ENCODE results near the gene GATA5. TPM values are rescaled to one million over a fixed set of nuclear protein-coding genes. Genes with fewer than 3 reads are reported as not detected.

GATA5 gene
- total and polyA plus RNA-seq, 4 donors, result 0.49 to 15.2 (median 1.3) TPM

DNA sequence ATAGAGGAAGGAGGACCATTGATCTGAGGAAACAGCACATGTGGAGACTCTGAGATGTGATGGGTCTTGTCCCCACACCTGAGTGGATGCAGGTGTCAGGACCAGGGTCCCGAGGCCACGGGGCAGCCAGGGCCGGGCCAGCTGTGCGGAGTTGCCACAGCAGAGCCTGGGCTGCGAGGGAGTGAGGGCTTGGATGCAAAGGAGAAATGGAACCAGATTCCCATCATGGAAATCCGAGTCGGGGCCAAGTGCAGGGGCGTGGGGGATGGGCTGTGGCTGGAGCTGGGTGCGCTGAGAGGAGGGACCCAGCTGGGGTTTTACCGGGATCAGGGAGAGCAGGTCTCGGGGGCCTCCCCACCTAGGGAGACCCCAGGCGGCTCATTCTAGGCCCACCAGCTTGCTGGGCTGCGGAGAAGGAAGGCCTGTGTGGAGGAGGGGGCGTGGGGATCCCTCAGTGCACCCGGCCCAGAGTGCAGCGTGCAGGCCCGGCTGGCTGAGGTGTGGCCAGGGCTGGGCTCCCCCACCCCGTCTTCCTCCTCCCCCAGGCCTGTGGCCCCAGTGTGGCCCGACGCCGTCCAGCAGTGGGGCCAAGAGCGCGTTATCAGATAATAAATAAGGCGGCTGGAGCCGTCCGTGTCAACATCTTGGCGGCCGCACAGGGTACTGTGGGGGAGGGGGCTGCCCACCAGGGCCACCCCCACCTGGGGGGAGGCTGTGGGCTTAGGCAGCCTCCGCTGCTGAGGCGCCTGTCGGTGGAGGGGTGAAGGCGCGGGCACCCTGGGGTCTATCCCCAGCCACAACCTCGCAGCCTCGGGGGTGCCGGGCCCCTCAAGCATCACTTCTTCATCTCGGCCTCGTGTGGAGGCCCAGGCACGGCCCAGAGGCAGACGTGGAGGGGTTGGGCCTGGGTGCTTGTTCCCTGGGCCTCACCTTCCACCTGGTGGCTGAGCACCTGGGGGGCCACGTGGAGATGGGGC lies 17.2 kb downstream of the GATA5 start:
- Histone ChIP-seq H3K27me3 (ENCODE audit: control insufficient read depth in 3 of 3, insufficient read depth in 3 of 3, low read length in 2 of 3) (peaks cover 0 to 3% (median 0%) of the 10 kb centered on the region in 3 donors), H3K9me3 (ENCODE audit: control insufficient read depth in 4 of 4, insufficient read depth in 3 of 4, low read length in 3 of 4) (no peaks in the 10 kb centered on the region), H3K9ac (ENCODE audit: insufficient read depth in 1 of 2, low read length in 2 of 2) (no peak overlapping the region), H3K4me3 (no peak overlapping the region), H3K4me1 (ENCODE audit: control insufficient read depth in 5 of 5, insufficient read depth in 5 of 5, low read length in 5 of 5) (peaks cover 0 to 74% (median 30%) of the 10 kb centered on the region in 5 donors), H3K36me3 (ENCODE audit: control insufficient read depth in 4 of 4, insufficient read depth in 4 of 4, low read length in 4 of 4) (peaks cover 0 to 8% (median 1%) of the 10 kb centered on the region in 4 donors), H3K27ac (ENCODE audit: low read depth in 1 of 2, low read length in 1 of 2) (no peak overlapping the region)
- TF ChIP-seq, protein P1, sequence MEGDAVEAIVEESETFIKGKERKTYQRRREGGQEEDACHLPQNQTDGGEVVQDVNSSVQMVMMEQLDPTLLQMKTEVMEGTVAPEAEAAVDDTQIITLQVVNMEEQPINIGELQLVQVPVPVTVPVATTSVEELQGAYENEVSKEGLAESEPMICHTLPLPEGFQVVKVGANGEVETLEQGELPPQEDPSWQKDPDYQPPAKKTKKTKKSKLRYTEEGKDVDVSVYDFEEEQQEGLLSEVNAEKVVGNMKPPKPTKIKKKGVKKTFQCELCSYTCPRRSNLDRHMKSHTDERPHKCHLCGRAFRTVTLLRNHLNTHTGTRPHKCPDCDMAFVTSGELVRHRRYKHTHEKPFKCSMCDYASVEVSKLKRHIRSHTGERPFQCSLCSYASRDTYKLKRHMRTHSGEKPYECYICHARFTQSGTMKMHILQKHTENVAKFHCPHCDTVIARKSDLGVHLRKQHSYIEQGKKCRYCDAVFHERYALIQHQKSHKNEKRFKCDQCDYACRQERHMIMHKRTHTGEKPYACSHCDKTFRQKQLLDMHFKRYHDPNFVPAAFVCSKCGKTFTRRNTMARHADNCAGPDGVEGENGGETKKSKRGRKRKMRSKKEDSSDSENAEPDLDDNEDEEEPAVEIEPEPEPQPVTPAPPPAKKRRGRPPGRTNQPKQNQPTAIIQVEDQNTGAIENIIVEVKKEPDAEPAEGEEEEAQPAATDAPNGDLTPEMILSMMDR (IDR thresholded peaks at IDR 0.05; ENCODE audit: control extremely low read depth, extremely low read depth), result no peak
- DNase-seq (peak; percentile 88 to 94 (median 90)), ATAC-seq (ENCODE audit: insufficient read depth, low FRiP score) (no peak)
- WGBS, 2 donors, result 35 to 54% methylated on average over 40 to 41 of the region's 41 CpGs

DNA sequence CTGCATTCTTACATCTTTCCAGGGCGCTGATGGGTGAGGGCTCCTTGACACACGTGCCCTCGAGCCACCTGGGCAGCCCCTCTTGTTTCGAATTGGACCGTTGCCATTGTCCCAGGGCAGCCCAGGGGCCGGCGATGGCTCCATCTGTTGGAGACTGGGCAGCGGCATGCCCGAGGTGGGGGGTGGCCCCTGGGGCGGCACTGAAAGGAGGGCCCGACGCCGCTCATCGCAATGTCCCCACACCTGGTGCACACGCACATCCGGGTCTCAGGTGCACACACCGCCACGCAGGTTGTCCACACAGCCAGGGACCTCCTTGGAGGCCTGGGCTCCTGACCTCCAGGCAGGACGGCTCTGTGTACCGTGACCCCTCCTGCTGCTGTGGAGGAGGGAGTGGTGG lies 18.0 kb downstream of the GATA5 start:
- DNase-seq, result no peak
- no peak overlapping the region for H3K4me3 ChIP-seq
- ATAC-seq (ENCODE audit: insufficient read depth, low FRiP score), result no peak
- 76 to 81% methylated on average over 20 of the region's 20 CpGs for WGBS, 2 donors
- TF ChIP-seq, protein P1 (IDR thresholded peaks at IDR 0.05; ENCODE audit: control extremely low read depth, extremely low read depth), result no peak
- no peaks in the 10 kb centered on the region for H3K9me3 ChIP-seq (ENCODE audit: control insufficient read depth in 4 of 4, insufficient read depth in 3 of 4, low read length in 3 of 4)
- H3K27ac ChIP-seq (ENCODE audit: low read depth in 1 of 2, low read length in 1 of 2), result no peak overlapping the region
- peaks cover 0 to 4% (median 1%) of the 10 kb centered on the region in 4 donors for H3K36me3 ChIP-seq (ENCODE audit: control insufficient read depth in 4 of 4, insufficient read depth in 4 of 4, low read length in 4 of 4)
- peaks cover 0 to 3% (median 0%) of the 10 kb centered on the region in 3 donors for H3K27me3 ChIP-seq (ENCODE audit: control insufficient read depth in 3 of 3, insufficient read depth in 3 of 3, low read length in 2 of 3)
- peaks cover 0 to 77% (median 30%) of the 10 kb centered on the region in 5 donors for H3K4me1 ChIP-seq (ENCODE audit: control insufficient read depth in 5 of 5, insufficient read depth in 5 of 5, low read length in 5 of 5)
- no peak overlapping the region for H3K9ac ChIP-seq (ENCODE audit: insufficient read depth in 1 of 2, low read length in 2 of 2)

DNA sequence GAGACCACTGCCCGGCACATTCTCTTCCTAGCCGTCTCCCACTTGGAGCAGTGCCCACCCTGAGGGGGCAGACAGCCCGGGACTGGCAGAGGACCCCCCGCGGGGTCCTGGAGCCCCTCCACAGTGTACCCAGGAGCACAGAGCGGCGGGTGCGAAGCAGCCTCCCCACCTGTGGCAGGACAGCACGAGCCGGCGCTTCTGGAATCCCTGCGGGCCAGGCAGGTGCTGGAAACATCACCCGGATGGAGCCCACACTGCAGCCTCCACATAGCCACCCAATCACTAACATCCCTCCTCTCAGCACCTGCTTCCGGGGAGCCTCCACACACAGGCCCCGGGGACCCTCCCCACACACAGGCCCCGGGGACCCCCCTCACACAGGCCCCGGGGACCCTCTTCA lies 18.7 kb downstream of the GATA5 start:
- TF ChIP-seq, protein P1 (IDR thresholded peaks at IDR 0.05; ENCODE audit: control extremely low read depth, extremely low read depth), result no peak
- 80 to 90% methylated on average over 17 of the region's 17 CpGs for WGBS, 2 donors
- peaks cover 0 to 81% (median 31%) of the 10 kb centered on the region in 5 donors for H3K4me1 ChIP-seq (ENCODE audit: control insufficient read depth in 5 of 5, insufficient read depth in 5 of 5, low read length in 5 of 5)
- H3K36me3 ChIP-seq (ENCODE audit: control insufficient read depth in 4 of 4, insufficient read depth in 4 of 4, low read length in 4 of 4), result no peaks in the 10 kb centered on the region
- no peaks in the 10 kb centered on the region for H3K9me3 ChIP-seq (ENCODE audit: control insufficient read depth in 4 of 4, insufficient read depth in 3 of 4, low read length in 3 of 4)
- no peak overlapping the region for H3K9ac ChIP-seq (ENCODE audit: insufficient read depth in 1 of 2, low read length in 2 of 2)
- no peak for DNase-seq
- ATAC-seq (ENCODE audit: insufficient read depth, low FRiP score), result no peak
- H3K4me3 ChIP-seq, result no peak overlapping the region
- peaks cover 0 to 3% (median 0%) of the 10 kb centered on the region in 3 donors for H3K27me3 ChIP-seq (ENCODE audit: control insufficient read depth in 3 of 3, insufficient read depth in 3 of 3, low read length in 2 of 3)
- H3K27ac ChIP-seq (ENCODE audit: low read depth in 1 of 2, low read length in 1 of 2), result no peak overlapping the region
